RPMI7951 (cell line): ENCODE data around the gene DLD. TPM values are rescaled to one million over a fixed set of nuclear protein-coding genes. Genes with fewer than 3 reads are reported as not detected.

Experiments
- total RNA-seq: library from RNA; depleted of rRNA; stranded (reverse); fragments of >200 nt; shearing (Covaris generic); gene quantifications from 2 replicates; pipeline ENCODE4 v1.2.3, GENCODE V29; 2014; rRNA removed

Gene DLD
- total RNA-seq, 1 experiment from 2014 or later, result 75.2 TPM

Other genes with a start within 250 kb of the DLD start
- gene SLC26A4, start 230.4 kb upstream of the DLD start, total RNA-seq, result 1.4 and 1.5 TPM in 2 replicates
- 43.4 and 44.9 TPM in 2 replicates for gene CBLL1, start 147.0 kb upstream of the DLD start, total RNA-seq
- not detected in 2 replicates for gene SLC26A3, start 88.0 kb upstream of the DLD start, total RNA-seq
- gene LAMB1, start 112.0 kb downstream of the DLD start, total RNA-seq, result 147 and 157 TPM in 2 replicates
- gene LAMB4, start 239.2 kb downstream of the DLD start, total RNA-seq, result 0.10 and 0.24 TPM in 2 replicates